ENCODE results near the gene TMPRSS9. TPM values are rescaled to one million over a fixed set of nuclear protein-coding genes. Genes with fewer than 3 reads are reported as not detected.

The TMPRSS9 gene
- total RNA-seq, 1 donor from 2014 or later: not detected

DNA sequence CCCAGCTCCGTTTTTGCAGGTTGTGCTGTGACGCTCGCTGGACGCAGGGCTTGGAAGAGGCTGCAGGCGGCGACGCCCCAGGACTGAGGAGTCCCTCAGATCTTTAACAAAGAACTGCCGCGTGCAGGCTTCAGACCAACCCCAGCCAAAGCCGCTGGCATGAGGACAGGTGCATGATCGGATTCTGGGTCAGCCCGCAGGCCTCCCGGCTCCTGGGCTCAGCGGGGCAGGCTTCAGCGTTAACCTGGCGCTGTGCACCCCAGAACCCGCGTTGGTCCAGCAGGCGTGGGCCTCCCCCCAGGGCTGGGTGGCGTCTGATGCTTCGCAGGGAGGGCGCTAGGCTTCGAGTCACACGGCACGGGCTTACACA, 68.2 kb downstream of the TMPRSS9 start:
- H3K36me3 Mint-ChIP-seq (ENCODE audit: low read depth, unreplicated experiment): peaks cover 15% of the 10 kb centered on the region
- H3K27ac Mint-ChIP-seq (ENCODE audit: unreplicated experiment): peak overlapping the region; percentile 94
- H3K4me3 Mint-ChIP-seq (ENCODE audit: unreplicated experiment): peak overlapping the region; percentile 96
- H3K9me3 Mint-ChIP-seq (ENCODE audit: unreplicated experiment): no peaks in the 10 kb centered on the region
- no peak for TF ChIP-seq CTCF (IDR thresholded peaks at IDR 0.05; ENCODE audit: unreplicated experiment)
- H3K27me3 Mint-ChIP-seq (ENCODE audit: unreplicated experiment): peaks cover 9% of the 10 kb centered on the region
- H3K4me1 Mint-ChIP-seq (ENCODE audit: unreplicated experiment): peaks cover 10% of the 10 kb centered on the region
- peak; percentile 34 for DNase-seq (ENCODE audit: low spot score)

- DNase-seq (ENCODE audit: low spot score): no peak
- H3K27ac Mint-ChIP-seq (ENCODE audit: unreplicated experiment): no peak overlapping the region
- peaks cover 15% of the 10 kb centered on the region for H3K36me3 Mint-ChIP-seq (ENCODE audit: low read depth, unreplicated experiment)
- peaks cover 10% of the 10 kb centered on the region for H3K4me1 Mint-ChIP-seq (ENCODE audit: unreplicated experiment)
- H3K27me3 Mint-ChIP-seq (ENCODE audit: unreplicated experiment): peaks cover 10% of the 10 kb centered on the region
- TF ChIP-seq CTCF (IDR thresholded peaks at IDR 0.05; ENCODE audit: unreplicated experiment): no peak
- H3K9me3 Mint-ChIP-seq (ENCODE audit: unreplicated experiment): no peaks in the 10 kb centered on the region
- no peak overlapping the region for H3K4me3 Mint-ChIP-seq (ENCODE audit: unreplicated experiment)
These were observed 69.0 kb downstream of the TMPRSS9 start for GRCh38 chr19:2428756-2429711.

- TF ChIP-seq CTCF (IDR thresholded peaks at IDR 0.05; ENCODE audit: unreplicated experiment): no peak
- no peak overlapping the region for H3K4me3 Mint-ChIP-seq (ENCODE audit: unreplicated experiment)
- no peak for DNase-seq (ENCODE audit: low spot score)
- peaks cover 11% of the 10 kb centered on the region for H3K27me3 Mint-ChIP-seq (ENCODE audit: unreplicated experiment)
- no peaks in the 10 kb centered on the region for H3K9me3 Mint-ChIP-seq (ENCODE audit: unreplicated experiment)
- H3K4me1 Mint-ChIP-seq (ENCODE audit: unreplicated experiment): peaks cover 10% of the 10 kb centered on the region
- H3K36me3 Mint-ChIP-seq (ENCODE audit: low read depth, unreplicated experiment): peaks cover 15% of the 10 kb centered on the region
- peak overlapping the region; percentile 71 for H3K27ac Mint-ChIP-seq (ENCODE audit: unreplicated experiment)
These were observed 70.0 kb downstream of the TMPRSS9 start for GRCh38 chr19:2429917-2430535.

DNA sequence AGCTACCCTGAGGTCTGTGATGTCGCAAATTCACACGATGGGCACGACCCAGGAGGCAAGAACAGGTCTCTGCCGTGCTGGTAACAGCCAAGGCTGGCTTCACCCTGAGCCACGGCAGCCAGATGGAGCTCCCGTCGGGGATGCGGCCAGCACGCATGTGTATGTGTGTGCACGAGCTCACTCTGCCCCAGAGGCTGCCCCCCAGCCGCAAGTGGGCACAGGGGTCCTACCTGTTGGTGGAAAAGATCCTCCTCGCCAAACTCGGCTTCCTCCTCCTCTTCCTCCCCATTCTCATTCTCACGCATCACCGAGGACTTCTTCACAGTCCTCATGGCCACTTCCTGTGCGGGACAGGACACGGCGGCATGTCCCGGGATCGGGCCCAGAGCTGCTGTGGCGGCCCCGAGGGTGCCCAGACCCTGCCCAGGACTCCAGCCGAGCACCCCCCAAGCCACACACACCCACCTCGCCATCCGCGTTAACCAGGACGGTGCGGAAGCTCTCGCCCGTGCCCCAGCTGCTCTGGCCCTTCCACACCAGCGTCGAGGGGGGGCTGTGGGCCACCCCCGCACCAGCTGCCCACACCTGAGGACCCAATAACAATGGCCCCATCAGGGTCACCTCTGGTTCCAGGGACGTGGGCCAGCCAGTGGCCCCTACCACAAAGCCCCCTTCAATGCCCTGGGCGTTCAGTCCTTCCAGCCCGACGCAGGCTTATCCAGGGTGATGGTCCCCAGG, 71.4 kb downstream of the TMPRSS9 start:
- peaks cover 13% of the 10 kb centered on the region for H3K27me3 Mint-ChIP-seq (ENCODE audit: unreplicated experiment)
- no peak overlapping the region for H3K27ac Mint-ChIP-seq (ENCODE audit: unreplicated experiment)
- no peak overlapping the region for H3K4me3 Mint-ChIP-seq (ENCODE audit: unreplicated experiment)
- H3K9me3 Mint-ChIP-seq (ENCODE audit: unreplicated experiment): no peaks in the 10 kb centered on the region
- no peak for DNase-seq (ENCODE audit: low spot score)
- peaks cover 8% of the 10 kb centered on the region for H3K4me1 Mint-ChIP-seq (ENCODE audit: unreplicated experiment)
- H3K36me3 Mint-ChIP-seq (ENCODE audit: low read depth, unreplicated experiment): peaks cover 21% of the 10 kb centered on the region
- TF ChIP-seq CTCF (IDR thresholded peaks at IDR 0.05; ENCODE audit: unreplicated experiment): no peak

Data from endothelial cell (in vitro differentiated cells).